ENCODE data around the gene NDUFS8. TPM values are rescaled to one million over a fixed set of nuclear protein-coding genes. Genes with fewer than 3 reads are reported as not detected.

NDUFS8 gene
- total RNA-seq, 1 experiment from 2014 or later = 214 TPM

DNA sequence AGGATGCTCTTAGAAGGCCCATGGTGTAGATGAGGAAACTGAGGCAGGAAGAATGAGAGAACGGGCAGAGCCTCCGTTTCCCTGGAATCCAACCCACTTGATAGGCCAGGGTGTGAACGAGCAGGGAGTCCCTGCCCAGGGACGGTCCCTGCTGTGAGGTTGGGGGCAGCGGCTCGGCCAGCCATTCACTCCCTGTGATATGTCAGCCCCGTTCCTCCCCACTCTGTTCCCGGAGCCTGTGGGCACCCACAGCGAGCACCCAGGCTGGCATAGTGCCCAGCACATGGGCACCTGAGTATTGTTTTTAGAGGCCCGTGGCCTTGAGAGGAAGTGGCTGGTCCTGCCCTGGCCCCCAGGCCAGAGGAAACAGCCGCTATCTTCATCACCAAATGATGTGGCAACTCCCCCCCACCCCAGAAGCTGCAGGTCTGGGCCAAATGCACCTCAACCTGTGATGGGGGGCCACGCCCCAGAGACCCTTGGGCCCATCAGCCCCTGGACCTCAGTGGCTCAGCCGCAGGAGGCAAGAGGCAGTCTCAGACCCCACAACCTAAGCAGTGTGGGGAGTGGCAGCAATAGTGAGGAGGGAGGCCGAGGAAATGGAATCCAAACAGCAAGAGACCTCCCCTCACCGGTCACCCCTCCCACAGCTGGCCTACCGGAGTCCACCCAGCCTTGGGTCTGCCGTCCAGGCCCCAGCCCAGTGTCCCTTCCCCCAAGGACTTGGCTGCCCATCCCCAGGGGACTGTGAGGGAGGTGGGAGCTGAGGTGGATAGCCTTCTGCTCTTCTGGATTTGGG, 18.2 kb upstream of the NDUFS8 start:
- no CpG with 5 or more reads among the region's 17 CpGs for WGBS (ENCODE audit: extremely low coverage, insufficient read length, low lambda C conversion rate)
- no peak for DNase-seq
- Histone ChIP-seq H4K91ac (ENCODE audit: insufficient read length, low read depth, low read length) (no peak overlapping the region), H4K5ac (ENCODE audit: insufficient read length, low read depth, low read length) (no peak overlapping the region), H2BK15ac (ENCODE audit: low read depth, low read length) (no peak overlapping the region), H2BK20ac (ENCODE audit: low read depth, low read length, poor library complexity, severe bottlenecking) (no peak overlapping the region), H4K8ac (replicated peaks; ENCODE audit: insufficient read length, low read depth, low read length) (no peak overlapping the region), H3K23ac (ENCODE audit: insufficient read length, low read depth, low read length) (no peak overlapping the region), H3K27ac (ENCODE audit: insufficient read length, low read depth, low read length) (no peak overlapping the region), H3K4me2 (ENCODE audit: insufficient read depth, insufficient read length, low read length) (no peak overlapping the region), H3K27me3 (ENCODE audit: insufficient read depth, low read length) (no peaks in the 10 kb centered on the region), H3K9ac (ENCODE audit: extremely low read depth, insufficient read length, low read length) (no peak overlapping the region), H2AK5ac (ENCODE audit: insufficient read length, low read length) (no peak overlapping the region), H2AFZ (ENCODE audit: low read length) (no peak overlapping the region), H2BK5ac (ENCODE audit: insufficient read length, low read length) (no peak overlapping the region), H3K23me2 (ENCODE audit: insufficient read length, low read depth, low read length, poor library complexity, severe bottlenecking) (no peaks in the 10 kb centered on the region), H3K4ac (ENCODE audit: low read depth, low read length) (no peak overlapping the region), H3K9me3 (ENCODE audit: control insufficient read depth, low read depth, low read length) (no peaks in the 10 kb centered on the region), H4K20me1 (ENCODE audit: control insufficient read depth, insufficient read depth, insufficient read length) (no peaks in the 10 kb centered on the region), H3K79me1 (ENCODE audit: insufficient read depth, low read depth, low read length, poor library complexity, severe bottlenecking) (no peaks in the 10 kb centered on the region), H3K18ac (ENCODE audit: insufficient read length, low read depth, low read length) (no peak overlapping the region), H2BK12ac (ENCODE audit: insufficient read length, low read depth, low read length) (no peak overlapping the region), H3K79me2 (ENCODE audit: insufficient read depth, low read length) (no peaks in the 10 kb centered on the region), H3K56ac (ENCODE audit: insufficient read length, low read depth, low read length) (no peak overlapping the region), H3K14ac (ENCODE audit: insufficient read depth, low read length) (no peak overlapping the region; the same call in 1 of the 2 replicates), H3T11ph (ENCODE audit: low read length) (no peak overlapping the region), H3K4me1 (ENCODE audit: insufficient read depth, low read length) (no peaks in the 10 kb centered on the region), H2BK120ac (ENCODE audit: low read depth, low read length, poor library complexity, severe bottlenecking) (no peak overlapping the region)
- no peak overlapping the region for H3K27ac Mint-ChIP-seq
- H3K9me3 Mint-ChIP-seq = peaks cover 0 to 5% of the 10 kb centered on the region in 2 experiments; a peak in 1 of 5 replicates
- H3K27me3 Mint-ChIP-seq (ENCODE audit: low read depth) = peaks cover 2% of the 10 kb centered on the region
- TF ChIP-seq, protein P1, sequence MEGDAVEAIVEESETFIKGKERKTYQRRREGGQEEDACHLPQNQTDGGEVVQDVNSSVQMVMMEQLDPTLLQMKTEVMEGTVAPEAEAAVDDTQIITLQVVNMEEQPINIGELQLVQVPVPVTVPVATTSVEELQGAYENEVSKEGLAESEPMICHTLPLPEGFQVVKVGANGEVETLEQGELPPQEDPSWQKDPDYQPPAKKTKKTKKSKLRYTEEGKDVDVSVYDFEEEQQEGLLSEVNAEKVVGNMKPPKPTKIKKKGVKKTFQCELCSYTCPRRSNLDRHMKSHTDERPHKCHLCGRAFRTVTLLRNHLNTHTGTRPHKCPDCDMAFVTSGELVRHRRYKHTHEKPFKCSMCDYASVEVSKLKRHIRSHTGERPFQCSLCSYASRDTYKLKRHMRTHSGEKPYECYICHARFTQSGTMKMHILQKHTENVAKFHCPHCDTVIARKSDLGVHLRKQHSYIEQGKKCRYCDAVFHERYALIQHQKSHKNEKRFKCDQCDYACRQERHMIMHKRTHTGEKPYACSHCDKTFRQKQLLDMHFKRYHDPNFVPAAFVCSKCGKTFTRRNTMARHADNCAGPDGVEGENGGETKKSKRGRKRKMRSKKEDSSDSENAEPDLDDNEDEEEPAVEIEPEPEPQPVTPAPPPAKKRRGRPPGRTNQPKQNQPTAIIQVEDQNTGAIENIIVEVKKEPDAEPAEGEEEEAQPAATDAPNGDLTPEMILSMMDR (conservative IDR thresholded peaks at IDR 0.05) = no peak
- no peaks in the 10 kb centered on the region; a peak in 1 of 7 replicates for H3K36me3 Mint-ChIP-seq (ENCODE audit: insufficient read depth in 1 of 3, low read depth in 3 of 3)
- H3K4me3 Mint-ChIP-seq = no peak overlapping the region
- peaks cover 16 to 36% of the 10 kb centered on the region in 2 experiments for H3K4me1 Mint-ChIP-seq
